NAMALWA (cell line): ENCODE data around the gene NISCH.
A peak's percentile ranks its signal among the peaks of the same experiment; 100 is the strongest.

Source experiments
- DNase-seq: peaks from one replicate; pipeline ENCODE4 v3.0.0-alpha.2; 2015; ENCODE audit warnings: low spot score

Gene NISCH

DNA sequence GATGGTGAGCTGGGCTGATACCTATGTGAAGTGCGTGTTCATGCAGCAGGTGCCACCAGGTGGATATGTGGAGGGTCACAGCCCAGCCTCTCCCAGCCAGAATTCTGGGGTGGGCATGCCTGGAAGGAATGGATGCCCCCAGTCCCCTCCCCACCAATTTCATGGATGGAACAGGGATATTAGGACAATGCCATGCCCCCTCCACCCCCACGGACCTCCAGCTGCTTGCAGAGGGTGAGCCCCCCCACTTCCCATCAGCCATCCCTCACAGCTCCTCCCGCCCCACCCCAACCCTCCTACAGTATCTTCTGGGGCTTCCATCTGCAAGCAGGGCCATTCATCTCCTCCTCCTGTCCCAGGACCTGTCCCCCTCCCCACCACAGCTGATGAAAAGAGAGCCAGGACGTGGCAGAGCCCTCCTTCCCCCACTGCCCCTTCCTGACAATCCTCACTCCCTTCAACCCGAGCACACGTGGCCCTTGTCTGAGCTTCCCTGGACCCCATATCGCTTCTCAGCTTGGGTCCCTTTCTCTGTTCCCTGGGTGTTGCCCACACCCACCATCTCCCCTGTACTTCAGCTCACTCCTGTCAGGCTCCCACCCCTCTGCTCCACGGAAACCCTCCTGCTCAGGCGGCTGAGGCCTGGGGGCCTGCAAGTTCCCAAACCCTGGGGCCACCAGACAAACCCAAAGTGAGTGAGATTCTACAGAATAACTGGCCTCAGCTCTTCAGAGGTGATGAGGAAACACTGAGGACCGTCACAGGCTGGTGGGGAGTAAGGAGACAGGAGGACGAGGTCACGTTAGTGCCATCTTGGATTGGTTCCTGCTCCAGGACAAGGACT is 7.7 kb upstream of the NISCH start:
- DNase-seq, result no peak

DNA sequence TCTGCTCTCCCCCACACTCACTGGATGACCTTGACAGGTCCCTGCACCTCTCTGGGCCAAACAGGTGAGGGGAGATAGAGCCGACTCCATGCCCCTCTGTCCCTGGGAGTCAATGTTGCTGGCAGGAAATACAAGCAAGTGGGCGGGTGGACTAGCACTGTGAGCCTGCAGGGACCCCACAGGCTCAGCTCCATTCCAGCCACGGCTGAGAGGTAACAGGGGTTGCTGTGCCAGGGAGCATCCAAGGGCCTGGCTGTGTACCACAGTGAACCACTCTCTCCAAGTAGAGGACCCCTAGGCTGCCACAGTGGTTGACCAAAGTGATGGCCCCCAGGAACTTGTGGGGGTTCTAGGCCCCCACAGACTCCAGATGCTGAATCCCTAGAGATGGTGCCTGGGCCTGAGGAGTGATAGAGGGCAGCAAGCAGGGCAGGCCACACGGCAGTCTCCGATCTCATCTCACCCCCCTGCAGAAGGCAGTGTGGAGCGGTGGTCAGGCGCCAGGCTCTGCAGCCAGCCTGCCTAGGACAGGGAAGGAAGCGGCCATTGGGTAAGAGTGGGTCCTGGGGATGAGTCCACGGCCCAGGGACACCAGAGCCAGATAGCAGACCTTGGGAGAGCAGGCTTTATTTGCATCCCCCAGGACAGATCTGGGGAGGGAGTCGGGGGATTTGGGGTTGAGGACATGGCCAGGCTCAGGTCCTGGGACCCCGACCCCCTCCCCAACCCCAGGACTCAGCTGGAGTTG is 4.7 kb upstream of the NISCH start:
- no peak for DNase-seq

DNA sequence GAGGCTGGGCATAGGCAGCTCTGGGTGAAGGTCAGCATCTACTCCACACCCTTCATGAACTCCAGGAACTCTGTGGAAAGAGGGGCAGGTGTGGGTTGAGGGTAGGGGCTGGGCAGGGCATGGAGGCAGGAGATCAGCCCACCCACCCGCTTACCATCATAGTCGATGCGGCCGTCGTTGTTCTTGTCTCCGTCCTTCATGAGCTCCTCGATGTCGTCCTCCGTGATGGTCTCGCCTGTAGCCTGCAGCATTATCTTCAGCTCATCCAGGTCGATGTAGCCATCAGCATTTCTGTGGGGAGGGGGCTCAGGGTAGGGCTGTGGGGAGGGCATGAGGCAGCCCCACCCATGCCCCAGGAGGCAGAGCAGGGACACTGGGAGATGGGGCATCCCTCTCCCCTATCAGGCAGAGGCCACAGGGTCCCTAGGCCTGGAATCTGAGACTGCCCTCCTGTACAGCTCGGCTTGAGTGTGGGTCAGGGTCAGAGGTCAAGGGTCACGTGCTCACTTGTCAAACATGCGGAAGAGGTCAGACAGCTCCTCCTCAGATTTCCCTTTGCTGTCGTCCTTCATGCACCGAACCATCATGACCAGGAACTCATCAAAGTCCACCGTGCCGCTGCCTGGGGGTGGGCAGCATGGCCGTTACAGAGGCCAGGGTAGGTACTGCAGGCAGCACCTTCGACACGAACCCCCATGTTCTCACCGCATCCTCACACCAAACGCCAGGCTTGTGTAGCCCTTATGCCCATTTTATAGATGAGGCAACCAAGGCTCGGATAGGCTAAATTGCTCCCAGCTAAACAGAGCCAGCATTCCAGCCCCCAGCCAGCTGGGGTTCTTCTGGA is 3.9 kb upstream of the NISCH start:
- DNase-seq, result no peak

DNA sequence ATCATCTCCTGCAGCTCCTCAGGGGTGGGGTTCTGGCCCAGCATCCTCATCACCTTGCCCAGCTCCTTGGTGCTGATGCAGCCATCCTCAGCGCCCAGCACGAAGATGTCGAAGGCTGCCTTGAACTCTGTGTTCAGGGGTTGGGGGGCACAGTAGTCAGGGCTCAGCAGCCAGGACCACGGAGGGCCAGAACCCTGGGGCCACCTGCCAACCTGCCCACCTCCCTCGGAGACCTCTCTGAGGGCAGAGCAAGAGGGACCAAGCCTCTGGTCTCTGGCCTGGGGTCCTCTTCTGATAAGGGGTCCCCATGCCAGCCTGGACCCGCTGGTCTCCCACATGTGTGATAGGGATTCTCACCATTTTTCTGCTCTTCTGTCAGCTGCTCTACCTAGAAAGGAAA is 3.3 kb upstream of the NISCH start:
- DNase-seq, result no peak

DNA sequence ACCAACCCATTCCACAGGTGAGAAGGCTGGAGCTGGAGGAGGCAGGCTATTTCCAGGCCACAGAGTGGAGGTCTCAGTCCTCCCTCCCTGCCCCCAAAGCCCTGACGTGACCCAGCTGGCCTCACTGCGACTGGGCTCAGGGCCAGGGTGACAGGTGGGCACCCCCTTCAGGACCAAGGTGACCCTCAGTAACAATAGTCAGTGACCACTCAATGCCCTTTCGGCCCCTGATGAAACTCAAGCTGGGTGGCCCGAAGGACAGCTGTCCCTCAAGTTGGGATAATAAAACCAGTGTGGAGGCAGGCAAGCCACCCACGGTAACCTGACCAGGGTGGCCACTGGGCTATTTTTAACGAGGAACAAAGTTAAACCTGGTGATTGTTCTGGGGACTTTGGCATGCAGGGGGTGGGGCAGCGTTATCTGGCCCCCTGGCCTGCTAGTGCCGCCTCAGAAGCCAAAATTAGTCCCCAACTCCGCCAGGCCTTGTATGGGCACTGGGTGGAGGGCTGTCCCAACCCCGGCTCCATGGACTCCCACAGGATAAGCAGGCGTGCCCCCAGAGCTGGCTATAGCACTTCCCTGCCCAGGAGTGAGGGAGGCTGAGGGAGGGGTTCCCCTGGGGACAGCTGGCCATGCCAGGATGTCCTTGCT is 2.7 kb upstream of the NISCH start:
- DNase-seq, result no peak

DNA sequence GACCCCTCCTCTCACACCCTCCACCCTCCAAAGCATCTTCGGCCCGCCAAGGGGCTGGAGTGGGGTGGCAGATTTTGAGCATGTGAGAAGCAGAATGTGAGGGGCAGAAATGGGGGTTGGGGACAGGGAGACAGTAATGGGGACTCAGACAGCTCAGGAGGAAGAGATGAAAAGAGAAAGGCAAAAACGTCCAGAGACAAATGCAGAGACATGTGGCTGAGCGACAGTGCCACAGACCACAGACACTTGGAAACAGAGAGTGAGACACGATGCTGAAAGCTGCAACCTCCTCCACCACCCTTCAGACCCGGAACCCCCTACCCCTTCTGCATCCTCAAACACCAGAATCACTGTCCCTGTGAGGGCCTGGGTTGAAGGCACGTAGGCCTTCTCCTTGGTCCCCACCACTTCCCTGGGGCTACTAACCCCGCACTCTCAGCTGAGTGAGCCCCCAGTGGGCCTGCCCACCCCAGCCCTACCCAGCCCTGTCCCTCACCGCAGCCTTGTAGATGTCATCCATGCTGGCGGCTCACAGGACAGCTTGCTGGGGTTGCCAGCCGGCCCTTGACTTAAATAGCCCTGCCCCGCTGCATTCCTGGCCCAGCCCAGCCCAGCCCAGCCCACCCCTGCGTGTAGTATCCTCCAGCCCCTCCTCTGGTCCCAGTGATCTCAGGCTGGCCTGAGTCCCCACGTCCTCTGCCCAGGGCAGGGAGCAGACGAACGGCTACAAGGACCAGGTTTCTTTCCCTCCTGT is 1.7 kb upstream of the NISCH start, which contains the start of gene TNNC1:
TNNC1 (minus strand) TSS at position 546 of the 754 bp plus-strand sequence; CDS start at position 520, 26 bp downstream.
- DNase-seq, result no peak

DNA sequence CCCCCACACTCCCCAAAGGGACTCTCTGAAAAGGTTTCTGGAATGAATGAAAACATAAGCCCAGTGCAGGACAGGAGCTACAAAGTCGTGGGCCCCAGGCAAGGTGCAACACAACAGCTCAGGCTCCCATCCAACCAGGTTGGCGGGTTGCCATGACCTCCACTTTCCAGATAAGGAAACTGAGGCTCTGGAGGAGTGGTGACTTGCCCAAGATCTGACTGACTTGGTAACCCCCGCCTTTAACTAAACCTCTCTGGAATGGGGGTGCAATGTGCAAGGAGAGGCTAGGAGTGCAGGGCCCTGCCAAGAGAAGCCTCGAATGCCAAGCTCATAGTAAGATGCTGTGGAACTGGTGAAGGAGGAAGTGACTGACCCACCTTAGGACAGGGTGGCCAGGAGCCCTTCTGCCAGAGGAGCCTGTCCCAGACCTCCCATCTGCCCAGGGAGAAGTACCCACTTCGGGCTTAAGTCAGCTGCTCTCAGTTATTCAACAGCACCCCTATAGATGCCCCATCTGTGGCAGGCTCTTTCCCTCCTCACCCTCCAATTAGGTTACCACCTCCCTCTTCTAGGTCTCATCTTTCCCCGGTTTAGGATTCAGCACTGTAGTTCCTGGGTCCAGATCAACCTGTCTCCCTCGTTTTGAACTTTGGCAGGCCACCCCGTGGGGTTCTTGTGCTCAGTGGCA is 1.0 kb upstream of the NISCH start:
- DNase-seq, result no peak

DNA sequence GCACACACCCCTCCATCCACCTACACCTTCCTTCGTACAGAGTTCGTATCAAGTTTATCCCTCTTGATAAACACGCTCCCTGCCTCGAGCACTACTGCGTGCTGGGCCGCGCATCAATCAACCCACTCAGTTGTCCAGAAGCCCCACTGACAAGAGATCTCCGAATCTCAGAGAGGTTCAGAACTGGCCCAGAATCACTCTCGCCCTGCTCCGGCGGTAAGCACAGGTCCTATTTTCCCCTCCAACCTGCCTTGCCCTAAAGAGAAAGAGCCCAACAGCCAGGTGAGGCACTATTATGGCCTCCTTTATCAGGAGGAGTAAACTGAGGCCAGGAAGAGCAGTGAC is 494 bp upstream of the NISCH start:
- no peak for DNase-seq

DNA sequence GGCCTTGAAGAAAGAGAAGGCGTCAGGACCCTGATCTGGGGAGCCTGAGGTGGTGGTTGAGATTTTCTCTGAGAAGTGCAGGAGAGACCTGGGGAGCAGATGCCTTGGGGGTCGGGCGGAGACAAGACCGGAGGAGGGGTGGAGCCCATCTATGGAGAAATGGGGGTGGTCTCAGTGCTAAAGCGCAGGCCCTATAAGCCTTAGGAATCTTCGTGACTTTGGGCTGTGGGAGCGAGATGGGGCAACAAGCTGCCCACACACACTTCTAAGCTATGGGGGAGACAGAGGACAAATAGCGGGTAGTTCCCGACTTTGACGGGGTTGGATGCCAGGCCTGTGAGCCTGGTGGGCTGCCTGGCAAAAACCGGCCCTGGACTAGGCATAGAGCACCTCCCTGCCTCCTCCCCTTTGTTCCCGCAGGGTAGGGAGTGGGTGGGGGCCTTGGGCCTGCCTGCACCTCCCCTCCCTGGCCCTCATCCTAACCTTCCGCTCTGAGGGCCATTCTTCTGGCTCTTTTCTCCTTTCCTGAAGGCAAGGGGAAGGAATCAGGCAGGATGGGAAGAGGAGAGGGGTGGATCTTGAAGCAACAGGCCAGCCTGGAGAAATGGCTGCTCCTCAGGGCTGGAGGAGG is 880 bp downstream of the NISCH start:
- DNase-seq, result no peak

DNA sequence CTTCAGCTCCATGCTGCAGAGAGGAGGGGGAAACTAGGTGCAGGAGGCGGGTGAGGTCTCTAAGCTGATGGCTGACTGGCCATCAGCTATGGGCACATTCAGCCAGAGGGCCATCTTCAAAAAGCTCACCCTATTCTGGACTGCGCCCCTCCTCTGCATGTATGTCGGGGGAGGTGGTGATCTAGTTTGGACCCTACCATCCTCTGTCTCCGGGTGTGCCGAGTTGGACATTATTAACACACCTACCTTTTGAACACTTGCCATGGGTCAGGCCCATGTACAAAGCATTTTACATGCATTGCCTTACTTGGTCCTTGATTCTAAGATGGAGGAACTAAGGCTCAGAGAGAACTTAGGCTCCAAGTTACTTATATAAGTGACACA is 1.4 kb downstream of the NISCH start:
- DNase-seq, result no peak

DNA sequence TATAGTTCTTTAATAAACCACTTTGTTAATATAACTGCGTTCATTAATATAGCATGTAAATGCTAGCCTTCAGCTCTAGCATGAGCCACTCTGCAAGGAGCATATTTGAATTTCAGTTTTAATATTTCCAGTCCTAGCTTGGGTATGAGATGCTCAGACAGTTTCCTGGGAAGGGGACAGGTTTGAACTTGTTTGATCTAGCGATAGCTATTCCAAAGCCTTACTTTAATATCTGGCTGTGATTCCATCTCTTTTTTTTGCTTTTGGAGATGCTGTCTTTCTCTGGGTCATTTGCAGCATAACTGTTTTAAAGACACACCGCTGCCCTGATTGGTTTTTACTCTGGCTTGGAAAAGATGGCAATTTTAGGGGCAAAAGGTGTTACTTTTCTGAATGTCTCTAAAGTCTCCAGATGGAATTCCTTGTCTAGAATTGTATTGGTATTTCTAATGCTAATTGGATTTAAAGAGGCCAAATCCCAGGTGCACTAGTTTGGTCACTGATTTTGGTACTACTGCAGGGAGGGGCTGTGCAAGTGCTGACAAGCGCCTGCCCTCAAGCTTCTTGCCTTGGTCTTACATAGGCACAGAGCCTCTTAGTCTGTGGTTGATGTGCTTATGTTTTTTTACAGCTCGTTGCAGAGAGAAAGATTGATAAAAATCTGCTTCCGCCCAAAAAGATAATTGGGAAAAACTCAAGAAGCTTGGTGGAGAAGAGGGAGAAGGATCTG is 2.8 kb downstream of the NISCH start:
- DNase-seq, result no peak

DNA sequence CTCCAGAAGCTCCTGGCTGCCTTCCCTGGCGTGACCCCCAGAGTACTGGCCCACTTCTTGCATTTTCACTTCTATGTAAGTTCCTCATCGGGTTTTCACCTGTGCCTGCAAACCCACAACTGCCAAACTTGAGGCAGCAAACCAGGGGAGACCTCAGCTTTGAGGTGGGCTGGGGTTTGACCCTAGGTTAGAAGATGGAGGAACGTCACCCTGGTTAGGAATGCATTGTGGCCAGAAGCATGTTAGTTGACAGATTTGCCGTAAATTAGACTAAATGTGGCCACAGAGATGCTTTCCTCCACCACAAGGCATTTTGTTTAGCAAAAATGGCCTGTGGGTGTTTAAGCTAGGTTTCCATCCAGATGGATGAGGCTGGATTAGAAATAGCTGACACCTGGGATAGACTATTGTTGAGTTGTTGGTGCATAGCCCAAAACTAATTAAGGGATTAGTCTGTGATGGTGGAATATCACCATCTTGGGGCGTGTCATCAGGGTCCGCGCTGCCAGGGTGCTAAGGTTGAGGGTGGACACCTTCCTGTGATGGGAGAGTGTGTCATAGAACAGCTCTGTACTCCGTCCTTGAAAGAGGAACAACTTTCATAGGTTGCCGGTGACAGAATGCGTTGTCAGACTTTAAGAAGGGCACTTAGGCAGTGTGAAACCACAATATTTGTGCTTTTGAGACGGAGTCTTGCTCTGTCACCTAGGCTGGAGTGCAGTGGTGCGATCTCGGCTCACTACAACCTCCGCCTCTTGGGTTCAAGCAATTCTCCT is 3.6 kb downstream of the NISCH start:
- no peak for DNase-seq

DNA sequence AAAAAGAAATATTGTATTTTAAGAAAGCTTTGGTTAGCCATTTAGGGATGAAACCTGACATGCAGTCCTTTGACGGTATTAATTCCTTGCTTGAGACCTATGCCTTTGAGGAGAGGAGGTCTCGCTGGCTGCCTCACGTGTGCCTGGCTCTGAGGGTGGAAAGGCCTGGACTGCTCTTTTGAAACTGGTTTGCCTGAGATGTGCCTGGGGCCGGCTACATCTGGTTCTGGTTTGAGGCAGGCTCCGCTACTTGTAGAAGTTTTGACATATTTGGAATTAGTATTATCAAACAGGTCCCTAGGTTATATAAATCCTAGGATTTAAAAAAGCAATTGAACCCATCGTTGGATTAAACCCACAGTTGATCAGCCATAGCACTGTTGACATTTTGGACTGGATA is 6.5 kb downstream of the NISCH start:
- DNase-seq, result no peak

DNA sequence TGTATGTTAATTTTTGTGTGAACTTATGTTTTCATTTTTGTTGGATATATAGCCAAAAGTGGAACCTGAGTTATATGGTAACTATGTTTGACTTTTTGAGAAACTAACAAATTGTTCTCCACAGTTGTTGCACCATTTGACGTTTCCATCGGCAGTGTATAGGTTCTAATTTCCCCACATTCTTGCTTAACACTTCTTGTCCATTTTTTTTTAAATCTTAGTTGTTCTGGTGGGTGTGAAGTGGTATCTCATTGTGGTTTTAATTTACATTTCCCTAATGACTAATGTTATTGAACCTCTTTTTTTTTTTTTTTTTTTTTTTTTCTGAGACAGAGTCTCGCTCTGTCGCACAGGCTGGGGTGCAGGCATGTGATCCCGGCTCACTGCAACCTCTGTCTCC is 8.0 kb downstream of the NISCH start:
- DNase-seq, result no peak

DNA sequence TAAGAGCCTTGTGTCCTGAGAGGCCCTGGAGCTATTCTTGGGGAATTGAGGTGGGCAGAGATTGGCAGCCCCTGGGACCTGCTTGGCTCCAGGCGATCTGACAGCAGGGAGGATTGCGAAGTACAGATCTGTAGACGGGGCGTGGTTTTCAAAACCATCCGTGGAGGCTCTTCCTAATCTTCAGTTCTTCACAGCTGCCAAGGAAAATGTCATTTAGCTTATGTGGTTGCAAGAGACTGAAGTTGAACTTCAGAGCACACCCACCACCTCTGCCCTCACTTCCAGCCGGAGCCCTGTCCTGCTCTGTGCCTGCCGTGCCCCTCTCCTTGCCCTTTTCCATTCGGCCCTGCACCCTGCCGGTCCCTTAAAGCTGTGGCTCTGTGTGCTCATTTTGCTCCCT is 12.9 kb downstream of the NISCH start:
- DNase-seq, result no peak

DNA sequence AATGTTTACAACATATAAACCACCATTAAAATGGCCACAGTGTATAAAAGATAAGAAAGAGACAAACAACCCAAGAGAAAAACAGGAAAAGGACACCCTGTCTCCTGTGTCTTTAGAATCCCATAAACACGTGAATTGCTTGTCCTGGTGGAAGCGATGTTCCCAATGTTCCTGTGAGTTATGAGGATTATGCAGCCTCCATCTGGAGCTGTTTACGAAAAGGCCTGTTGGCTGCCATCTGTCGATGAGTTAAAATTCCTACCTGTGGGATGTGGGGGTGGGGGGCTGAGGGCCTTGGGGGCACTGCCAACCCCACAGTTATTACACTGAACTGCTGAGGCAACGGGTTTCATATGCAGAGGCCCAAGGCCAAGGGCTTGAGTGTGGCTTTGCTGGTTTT is 13.6 kb downstream of the NISCH start:
- DNase-seq, result no peak

DNA sequence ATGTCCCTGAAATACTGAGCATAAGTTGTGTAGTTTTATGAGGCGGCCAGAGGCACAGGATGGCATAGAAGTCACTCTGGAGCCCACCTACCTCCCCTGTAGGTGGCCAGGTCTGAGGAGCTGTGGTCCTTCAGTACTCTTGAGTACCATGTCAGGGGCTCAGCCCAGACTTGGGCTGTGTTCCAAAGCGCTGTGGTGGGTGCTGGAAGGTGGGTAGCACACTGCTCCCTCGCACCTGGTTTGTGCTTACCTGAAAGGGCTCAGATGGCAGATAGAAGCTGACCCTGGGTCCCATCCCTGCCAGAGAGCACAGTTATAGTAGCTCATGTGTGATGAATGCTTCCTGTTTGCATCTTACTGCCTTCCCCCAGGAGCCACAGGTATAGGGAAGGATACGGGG is 15.5 kb downstream of the NISCH start:
- DNase-seq, result no peak

DNA sequence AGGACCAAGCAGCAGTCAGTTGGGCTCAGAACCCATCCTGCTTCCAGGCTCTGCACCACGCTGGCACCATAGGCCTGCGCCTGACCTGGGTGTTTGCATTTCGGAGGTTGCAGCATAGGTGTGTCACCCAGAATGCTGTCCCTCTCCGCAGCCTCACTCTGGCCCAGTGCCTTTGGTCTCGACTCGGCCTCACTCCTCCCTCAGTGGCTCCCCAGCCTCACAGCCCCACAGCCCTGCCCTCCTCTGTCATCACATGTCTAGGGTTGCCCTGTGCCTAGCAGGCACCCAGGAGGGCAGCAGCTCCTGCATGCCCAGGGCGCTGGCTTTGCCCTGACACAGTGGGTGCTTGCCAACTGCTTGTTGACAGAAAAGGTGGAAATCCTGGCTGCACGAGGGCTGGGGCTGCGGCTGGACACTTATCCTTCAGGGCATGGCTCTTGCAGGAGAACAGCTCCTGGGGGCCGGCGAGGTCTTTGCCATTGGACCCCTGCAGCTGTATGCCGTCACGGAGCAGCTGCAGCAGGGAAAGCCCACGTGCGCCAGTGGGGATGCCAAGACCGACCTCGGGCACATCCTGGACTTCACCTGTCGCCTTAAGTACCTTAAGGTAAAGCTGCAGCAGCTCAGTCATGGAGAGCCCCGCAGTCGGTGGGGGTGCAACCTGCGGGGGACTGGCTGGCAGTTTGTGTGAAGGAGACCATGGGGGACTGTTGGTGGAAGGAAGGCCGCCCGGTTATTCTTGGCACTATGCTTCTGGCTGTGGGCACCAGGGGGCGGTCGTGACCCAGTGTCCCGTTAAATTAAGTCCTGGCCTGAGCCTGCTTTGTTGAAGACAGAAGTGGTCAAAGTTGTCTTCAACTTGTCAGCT is 16.2 kb downstream of the NISCH start:
- DNase-seq, result peak; percentile 38
